ENCODE data around the gene COL6A6. TPM values are rescaled to one million over a fixed set of nuclear protein-coding genes. Genes with fewer than 3 reads are reported as not detected.

COL6A6 gene
- total and polyA plus RNA-seq, 2 donors (not counting 1 experiment from before 2014, with no cell fraction given): not detected

GRCh38 chr3:130488769-130489450 lies 28.1 kb upstream of the COL6A6 start:
- Histone ChIP-seq H3K27me3 (replicated peaks in 1 of 4; ENCODE audit: control extremely low read depth in 1 of 4, control insufficient read depth in 3 of 4, insufficient read depth in 4 of 4, low read length in 3 of 4) (no peaks in the 10 kb centered on the region), H3K4me2 (replicated peaks; ENCODE audit: low read depth, low read length, poor library complexity, severe bottlenecking) (no peak overlapping the region), H3K4me1 (ENCODE audit: control insufficient read depth in 2 of 2, insufficient read depth in 2 of 2, low read length in 2 of 2) (no peaks in the 10 kb centered on the region), H3K36me3 (replicated peaks in 1 of 2; ENCODE audit: control extremely low read depth in 1 of 2, control insufficient read depth in 1 of 2, extremely low read depth in 1 of 2, insufficient read depth in 2 of 2, low read length in 1 of 2) (no peaks in the 10 kb centered on the region), H3K9me3 (ENCODE audit: control extremely low read depth in 1 of 3, control insufficient read depth in 2 of 3, insufficient read depth in 1 of 3, low read length in 2 of 3) (peaks cover 0 to 2% (median 0%) of the 10 kb centered on the region in 3 donors), H3K9ac (ENCODE audit: low read length) (no peak overlapping the region), H2AFZ (ENCODE audit: insufficient read depth, low read depth, low read length, poor library complexity, severe bottlenecking) (no peak overlapping the region), H3K79me2 (ENCODE audit: control insufficient read depth, insufficient read depth, low read length) (no peaks in the 10 kb centered on the region), H3K4me3 (ENCODE audit: control extremely low read depth in 1 of 5, extremely low read depth in 1 of 5, insufficient read depth in 1 of 5, low read depth in 2 of 5, low read length in 4 of 5) (no peak overlapping the region), H4K20me1 (ENCODE audit: control insufficient read depth, insufficient read depth, low read length, poor library complexity, severe bottlenecking) (no peaks in the 10 kb centered on the region), H3K27ac (ENCODE audit: low read length in 2 of 2) (no peak overlapping the region)
- Mint-ChIP-seq H3K4me3 (no peak overlapping the region), H3K27ac (no peak overlapping the region), H3K27me3 (no peaks in the 10 kb centered on the region), H3K9me3 (ENCODE audit: insufficient read depth) (no peaks in the 10 kb centered on the region), H3K4me1 (no peaks in the 10 kb centered on the region)
- intact Hi-C loops (cut with micrococcal nuclease): no loop called here
- ChIA-PET CTCF (no interaction called here), POLR2A (no interaction called here)
- TF ChIP-seq CTCF (IDR thresholded peaks at IDR 0.05) (no peak), EZH2 (IDR thresholded peaks at IDR 0.05; ENCODE audit: borderline replicate concordance, insufficient read depth, low read depth, low read length, poor library complexity, severe bottlenecking) (no peak)
- ATAC-seq (ENCODE audit: low read depth) (no peak), DNase-seq (no peak)
- WGBS (ENCODE audit: insufficient coverage): no CpG with 5 or more reads among the region's 2 CpGs

GRCh38 chr3:130490241-130490640 lies 26.7 kb upstream of the COL6A6 start:
- H3K9me3 Mint-ChIP-seq (ENCODE audit: insufficient read depth): no peaks in the 10 kb centered on the region
- TF ChIP-seq CTCF (IDR thresholded peaks at IDR 0.05): no peak
- TF ChIP-seq EZH2 (IDR thresholded peaks at IDR 0.05; ENCODE audit: borderline replicate concordance, insufficient read depth, low read depth, low read length, poor library complexity, severe bottlenecking): no peak
- no peak overlapping the region for H3K27ac Mint-ChIP-seq
- Histone ChIP-seq H3K4me2 (replicated peaks; ENCODE audit: low read depth, low read length, poor library complexity, severe bottlenecking) (no peak overlapping the region), H3K9ac (ENCODE audit: low read length) (no peak overlapping the region), H3K79me2 (ENCODE audit: control insufficient read depth, insufficient read depth, low read length) (no peaks in the 10 kb centered on the region), H3K27ac (ENCODE audit: low read length in 2 of 2) (no peak overlapping the region), H3K9me3 (ENCODE audit: control extremely low read depth in 1 of 3, control insufficient read depth in 2 of 3, insufficient read depth in 1 of 3, low read length in 2 of 3) (peaks cover 0 to 2% (median 0%) of the 10 kb centered on the region in 3 donors), H4K20me1 (ENCODE audit: control insufficient read depth, insufficient read depth, low read length, poor library complexity, severe bottlenecking) (no peaks in the 10 kb centered on the region), H3K4me1 (ENCODE audit: control insufficient read depth in 2 of 2, insufficient read depth in 2 of 2, low read length in 2 of 2) (no peaks in the 10 kb centered on the region), H3K36me3 (replicated peaks in 1 of 2; ENCODE audit: control extremely low read depth in 1 of 2, control insufficient read depth in 1 of 2, extremely low read depth in 1 of 2, insufficient read depth in 2 of 2, low read length in 1 of 2) (no peaks in the 10 kb centered on the region), H3K27me3 (replicated peaks in 1 of 4; ENCODE audit: control extremely low read depth in 1 of 4, control insufficient read depth in 3 of 4, insufficient read depth in 4 of 4, low read length in 3 of 4) (no peaks in the 10 kb centered on the region), H3K4me3 (ENCODE audit: control extremely low read depth in 1 of 5, extremely low read depth in 1 of 5, insufficient read depth in 1 of 5, low read depth in 2 of 5, low read length in 4 of 5) (no peak overlapping the region), H2AFZ (ENCODE audit: insufficient read depth, low read depth, low read length, poor library complexity, severe bottlenecking) (no peak overlapping the region)
- WGBS (ENCODE audit: insufficient coverage): no CpG with 5 or more reads among the region's 1 CpG
- DNase-seq: no peak
- ChIA-PET CTCF (no interaction called here), POLR2A (no interaction called here)
- no peaks in the 10 kb centered on the region for H3K4me1 Mint-ChIP-seq
- no peak overlapping the region for H3K4me3 Mint-ChIP-seq
- ATAC-seq (ENCODE audit: low read depth): no peak
- intact Hi-C loops (cut with micrococcal nuclease): no loop called here
- peaks cover 5% of the 10 kb centered on the region for H3K27me3 Mint-ChIP-seq

Measured in B cell (primary cell).